Measurements from ENCODE around the gene TRMT44.

Gene TRMT44

GRCh38 chr4:8516996-8517550 is 76.5 kb downstream of the TRMT44 start:
- no peak for DNase-seq

- DNase-seq = no peak
These were observed 77.4 kb downstream of the TRMT44 start for GRCh38 chr4:8517946-8518345.

- DNase-seq = no peak
These were observed 81.9 kb downstream of the TRMT44 start for GRCh38 chr4:8522160-8523120.

- DNase-seq = no peak
These were observed 82.6 kb downstream of the TRMT44 start for GRCh38 chr4:8523175-8523574.

GRCh38 chr4:8523766-8524165 is 83.2 kb downstream of the TRMT44 start:
- DNase-seq = no peak

- DNase-seq = no peak
These were observed 84.2 kb downstream of the TRMT44 start for GRCh38 chr4:8524595-8525382.

GRCh38 chr4:8525383-8526120 is 85.0 kb downstream of the TRMT44 start:
- DNase-seq = no peak
